Measurements from ENCODE around the gene MAP3K8. TPM values are rescaled to one million over a fixed set of nuclear protein-coding genes. Genes with fewer than 3 reads are reported as not detected.

The MAP3K8 gene
- total and polyA plus RNA-seq, 2 donors (not counting 3 experiments of a cell fraction or from before 2014, with no cell fraction given) = 5.2 to 10.6 TPM

DNA sequence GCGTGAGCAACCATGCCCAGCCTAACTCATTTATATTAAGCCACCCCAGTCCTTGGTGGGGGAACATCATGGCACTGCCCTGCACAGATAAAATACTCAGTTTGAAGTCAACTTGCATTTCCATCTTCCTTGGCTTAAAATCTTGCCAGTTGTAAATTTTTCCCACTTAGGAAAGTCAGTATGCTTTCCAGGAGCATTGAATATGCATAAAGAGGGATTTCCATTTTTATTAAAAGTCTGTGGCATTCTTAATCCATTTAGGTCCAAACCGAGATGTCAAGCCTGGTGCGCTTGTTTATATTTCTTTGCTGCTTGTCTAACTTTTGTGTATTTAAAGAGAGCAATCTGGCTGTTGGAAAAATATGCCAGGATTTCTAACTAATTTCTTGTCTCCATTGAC lies 26.1 kb downstream of the MAP3K8 start:
- CTCF ChIA-PET = no interaction called here

More for the DNA sequence above, 26.1 kb downstream of the MAP3K8 start:
- H3K4me3 ChIP-seq (replicated peaks in 1 of 3; ENCODE audit: insufficient read depth in 1 of 3, low read depth in 1 of 3, low read length in 3 of 3) = no peak overlapping the region
- H3K9me3 ChIP-seq (replicated peaks; ENCODE audit: control insufficient read depth, insufficient read depth, low read length) = no peaks in the 10 kb centered on the region
- no peak overlapping the region for H2AFZ ChIP-seq (ENCODE audit: low read depth, low read length)
- no peaks in the 10 kb centered on the region for H3K79me2 ChIP-seq (ENCODE audit: control insufficient read depth, insufficient read depth, low read length)
- TF ChIP-seq FOS (IDR thresholded peaks at IDR 0.05; ENCODE audit: borderline replicate concordance, insufficient read depth, low read length) (no peak), POLR2AphosphoS5 (IDR thresholded peaks at IDR 0.05; ENCODE audit: insufficient read depth, low read depth, low read length) (no peak), MAX (IDR thresholded peaks at IDR 0.05; ENCODE audit: insufficient read depth, insufficient read length) (no peak), POLR2A (IDR thresholded peaks at IDR 0.05; ENCODE audit: low read depth, low read length) (no peak), GATA2 (IDR thresholded peaks at IDR 0.05; ENCODE audit: insufficient read depth, insufficient read length, low read depth, low read length) (no peak), EZH2 (IDR thresholded peaks at IDR 0.05; ENCODE audit: borderline replicate concordance, low read depth, low read length, severe bottlenecking) (no peak), CTCF (IDR thresholded peaks at IDR 0.05; ENCODE audit: extremely low read depth in 1 of 2, insufficient read depth in 1 of 2, low read depth in 1 of 2, low read length in 2 of 2) (no peak), JUN (IDR thresholded peaks at IDR 0.05; ENCODE audit: borderline replicate concordance, insufficient read depth, insufficient read length, low read depth) (no peak), MYC (IDR thresholded peaks at IDR 0.05; ENCODE audit: low read depth, low read length) (no peak)
- no peak for FAIRE-seq
- no peaks in the 10 kb centered on the region for H4K20me1 ChIP-seq (replicated peaks; ENCODE audit: control insufficient read depth, extremely low read depth, insufficient read depth, low read length)
- no peaks in the 10 kb centered on the region for H3K9me1 ChIP-seq (replicated peaks; ENCODE audit: control insufficient read depth, extremely low read depth, insufficient read depth, low read length)
- intact Hi-C loops (cut with micrococcal nuclease) = no loop called here
- BruUV-seq (replicated peaks) = no TSS peak
- no peak for DNase-seq (ENCODE audit: low read depth, low spot score)
- H3K9ac ChIP-seq (replicated peaks; ENCODE audit: extremely low read depth, insufficient read depth, low read length) = no peak overlapping the region
- H3K27me3 ChIP-seq (ENCODE audit: control insufficient read depth in 2 of 2, insufficient read depth in 2 of 2, low read length in 2 of 2) = no peaks in the 10 kb centered on the region
- H3K4me1 ChIP-seq (ENCODE audit: control insufficient read depth, extremely low read depth, insufficient read depth, low read length) = peaks cover 16% of the 10 kb centered on the region
- POLR2A ChIA-PET = no interaction called here
- dilution Hi-C loops (cut with MboI; ENCODE audit: extremely low pct_ligation_motif_present, low sequenced_read_pairs) = no loop called here
- peaks cover 8 to 14% of the 10 kb centered on the region in 2 experiments for H3K36me3 ChIP-seq (ENCODE audit: control insufficient read depth in 2 of 2, extremely low read depth in 1 of 2, insufficient read depth in 2 of 2, low read length in 2 of 2)
- H3K4me2 ChIP-seq (ENCODE audit: insufficient read depth, low read length) = no peak overlapping the region
- H3K27ac ChIP-seq (ENCODE audit: insufficient read depth, low read depth, low read length) = no peak overlapping the region

Measured in endothelial cell of umbilical vein (primary cell).